CD14-positive monocyte (primary cell): ENCODE measurements around the gene TOGARAM2. TPM values are rescaled to one million over a fixed set of nuclear protein-coding genes. Genes with fewer than 3 reads are reported as not detected.
"Not testable (repeated sequence)": the region's sequence is repeated elsewhere in the genome, so short reads cannot be mapped to it uniquely, and the experiment has no call there.

ENCODE experiments used
- DNase-seq, 3 donors: peaks; one replicate each; pipeline ENCODE4 v3.0.0-alpha.2; 2011 to 2022
- H2AFZ ChIP-seq: 2 replicates; pipeline ENCODE4 v1.6.0; 2012; ENCODE audit warnings: mild to moderate bottlenecking, low read depth, low read length, inconsistent platforms; ENCODE audit not compliant: insufficient read depth, poor library complexity, severe bottlenecking
- H3K27ac ChIP-seq, 2 donors: 1 replicate in 1 of 2; 2 replicates in 1 of 2; pipeline ENCODE4 v1.5.1; 2012 to 2013; ENCODE audit warnings: low read length in 2 of 2, control low read depth in 1 of 2, inconsistent platforms in 1 of 2, low read depth in 1 of 2, mild to moderate bottlenecking in 1 of 2
- H3K27me3 ChIP-seq, 2 donors: one replicate each; pipeline versions ENCODE4 v1.6.0 to v1.6.1; 2011 to 2013; ENCODE audit warnings: low read length in 2 of 2; ENCODE audit not compliant: control insufficient read depth in 2 of 2, insufficient read depth in 2 of 2
- H3K36me3 ChIP-seq, 2 donors: replicated peaks in 1 of 2; 1 replicate in 1 of 2; 2 replicates in 1 of 2; pipeline versions ENCODE4 v1.5.1 to v1.6.1; 2012 to 2013; ENCODE audit warnings: low read length in 2 of 2, control low read depth in 1 of 2, inconsistent platforms in 1 of 2, mild to moderate bottlenecking in 1 of 2; ENCODE audit not compliant: insufficient read depth in 2 of 2, control insufficient read depth in 1 of 2
- H3K4me1 ChIP-seq, 2 donors: 1 replicate in 1 of 2; 2 replicates in 1 of 2; pipeline versions ENCODE4 v1.5.1 to v1.6.1; 2012 to 2013; ENCODE audit warnings: low read length in 2 of 2, control low read depth in 1 of 2, inconsistent platforms in 1 of 2, mild to moderate bottlenecking in 1 of 2, moderate library complexity in 1 of 2; ENCODE audit not compliant: insufficient read depth in 2 of 2, control insufficient read depth in 1 of 2
- H3K4me2 ChIP-seq: replicated peaks from 2 replicates; pipeline ENCODE3; 2012; ENCODE audit warnings: low read length, moderate library complexity, mild to moderate bottlenecking; ENCODE audit not compliant: poor library complexity, severe bottlenecking; ENCODE audit errors: extremely low read depth
- H3K4me3 ChIP-seq, 3 experiments: fragments of 200-600 bp in 1 of 3; sonication (generic) in 1 of 3; replicated peaks in 1 of 3; 1 replicate in 2 of 3; 2 replicates in 1 of 3; pipeline ENCODE4 v1.5.1; 2011 to 2013; ENCODE audit warnings: low read length in 3 of 3, mild to moderate bottlenecking in 3 of 3, control low read depth in 2 of 3, low read depth in 2 of 3, inconsistent platforms in 1 of 3, moderate library complexity in 1 of 3
- H3K79me2 ChIP-seq: 2 replicates; pipeline ENCODE4 v1.6.0; 2012; ENCODE audit warnings: mild to moderate bottlenecking, control low read depth, inconsistent platforms, low read length, moderate library complexity; ENCODE audit not compliant: insufficient read depth
- H3K9ac ChIP-seq: 2 replicates; pipeline ENCODE4 v1.6.0; 2017; ENCODE audit warnings: low read length, mild to moderate bottlenecking; ENCODE audit not compliant: insufficient read depth, poor library complexity, severe bottlenecking
- H3K9me3 ChIP-seq, 2 donors: replicated peaks in 1 of 2; 1 replicate in 1 of 2; 2 replicates in 1 of 2; pipeline versions ENCODE4 v1.5.1 to v1.6.1; 2012 to 2013; ENCODE audit warnings: low read length in 2 of 2, control low read depth in 1 of 2; ENCODE audit not compliant: control insufficient read depth in 1 of 2, insufficient read depth in 1 of 2
- H4K20me1 ChIP-seq: 2 replicates; pipeline ENCODE4 v1.6.0; 2012; ENCODE audit warnings: mild to moderate bottlenecking, low read length, control low read depth, moderate library complexity; ENCODE audit not compliant: insufficient read depth
- H3K27ac Mint-ChIP-seq, 7 donors: one replicate each; pipeline ENCODE4 v1.8.0; 2020; ENCODE audit warnings: mild to moderate bottlenecking in 7 of 7, mixed read lengths in 7 of 7, moderate library complexity in 6 of 7, inconsistent platforms in 2 of 7
- H3K27me3 Mint-ChIP-seq, 3 donors: one replicate each; pipeline ENCODE4 v1.8.0; 2021 to 2022; ENCODE audit warnings: low read depth in 3 of 3, mild to moderate bottlenecking in 3 of 3, mixed read lengths in 3 of 3, moderate library complexity in 3 of 3, inconsistent platforms in 1 of 3
- H3K36me3 Mint-ChIP-seq, 2 donors: one replicate each; pipeline ENCODE4 v1.8.0; 2020; ENCODE audit warnings: mixed read lengths in 2 of 2, inconsistent platforms in 1 of 2, mild to moderate bottlenecking in 1 of 2
- H3K4me1 Mint-ChIP-seq: one replicate; pipeline ENCODE4 v1.8.0; 2020; ENCODE audit warnings: mild to moderate bottlenecking, mixed read lengths
- H3K4me3 Mint-ChIP-seq, 2 donors: one replicate each; pipeline ENCODE4 v1.8.0; 2020; ENCODE audit warnings: mild to moderate bottlenecking in 2 of 2, mixed read lengths in 2 of 2, moderate library complexity in 1 of 2
- H3K9me3 Mint-ChIP-seq, 7 donors: one replicate each; pipeline ENCODE4 v1.8.0; 2020 to 2022; ENCODE audit warnings: mixed read lengths in 7 of 7, mild to moderate bottlenecking in 6 of 7, moderate library complexity in 6 of 7, inconsistent platforms in 2 of 7
- WGBS: methylation state at CpG from one replicate; pipeline ENCODE4 v1.1.5; 2013; ENCODE audit warnings: missing lambda C conversion rate; ENCODE audit not compliant: insufficient coverage; 5-methylcytosine and 5-hydroxymethylcytosine counted together
- intact Hi-C, 2 donors: fragments of 100-400 bp; cut with micrococcal nuclease; formaldehyde crosslinking; loops; one replicate each; pipeline versions ENCODE4 v1.15.0 to v1.15.1; 2023
- polyA plus RNA-seq, 3 donors: library from polyadenylated mRNA; depleted of rRNA in 1 of 3; unstranded in 2 of 3; stranded (reverse) in 1 of 3; fragments of 300-500 nt in 2 of 3; fragments of >200 nt in 1 of 3; fragmentation: Illumina TruSeq in 2 of 3; gene quantifications; 1 replicate in 2 of 3; 2 replicates in 1 of 3; pipeline ENCODE4 v1.2.3, GENCODE V29; 2012 to 2021
- TF ChIP-seq, protein P1 (sequence below): fragments of 200-600 bp; IDR thresholded peaks from one replicate; pipeline ENCODE4 v1.8.0; 2022; ENCODE audit warnings: antibody characterized with exemption, mild to moderate bottlenecking

The TOGARAM2 gene
- polyA plus RNA-seq, 3 donors: 0.23 to 5.5 TPM; not detected in 1

DNA sequence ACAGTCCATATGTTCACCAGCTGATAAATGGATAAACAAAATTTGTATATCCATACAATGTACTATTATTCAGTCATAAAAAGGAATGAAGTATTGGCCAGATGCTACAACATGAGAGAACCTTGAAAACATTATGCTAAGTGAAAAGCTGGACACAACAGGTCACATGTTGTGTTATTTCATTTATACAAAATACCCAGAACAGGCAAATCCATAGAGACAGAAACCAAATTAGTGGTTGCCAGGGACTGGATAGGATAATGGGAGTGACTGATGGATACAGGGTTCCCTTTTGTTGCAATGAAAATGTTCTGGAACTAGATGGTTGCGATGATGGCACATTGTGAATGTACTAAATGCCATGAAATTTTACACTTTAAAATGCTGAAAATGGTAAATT is 103.5 kb downstream of the TOGARAM2 start:
- WGBS: no CpG with 5 or more reads among the region's 1 CpG
- no peak for DNase-seq
- Histone ChIP-seq H3K79me2 (no peaks in the 10 kb centered on the region), H4K20me1 (no peaks in the 10 kb centered on the region), H2AFZ (no peak overlapping the region), H3K36me3 (no peaks in the 10 kb centered on the region), H3K4me2 (no peak overlapping the region), H3K4me1 (peaks cover 20 to 23% of the 10 kb centered on the region in 2 donors), H3K9ac (no peak overlapping the region), H3K27me3 (no peaks in the 10 kb centered on the region), H3K4me3 (no peak overlapping the region), H3K9me3 (peaks cover 8 to 12% of the 10 kb centered on the region in 2 donors), H3K27ac (no peak overlapping the region)
- TF ChIP-seq, protein P1, sequence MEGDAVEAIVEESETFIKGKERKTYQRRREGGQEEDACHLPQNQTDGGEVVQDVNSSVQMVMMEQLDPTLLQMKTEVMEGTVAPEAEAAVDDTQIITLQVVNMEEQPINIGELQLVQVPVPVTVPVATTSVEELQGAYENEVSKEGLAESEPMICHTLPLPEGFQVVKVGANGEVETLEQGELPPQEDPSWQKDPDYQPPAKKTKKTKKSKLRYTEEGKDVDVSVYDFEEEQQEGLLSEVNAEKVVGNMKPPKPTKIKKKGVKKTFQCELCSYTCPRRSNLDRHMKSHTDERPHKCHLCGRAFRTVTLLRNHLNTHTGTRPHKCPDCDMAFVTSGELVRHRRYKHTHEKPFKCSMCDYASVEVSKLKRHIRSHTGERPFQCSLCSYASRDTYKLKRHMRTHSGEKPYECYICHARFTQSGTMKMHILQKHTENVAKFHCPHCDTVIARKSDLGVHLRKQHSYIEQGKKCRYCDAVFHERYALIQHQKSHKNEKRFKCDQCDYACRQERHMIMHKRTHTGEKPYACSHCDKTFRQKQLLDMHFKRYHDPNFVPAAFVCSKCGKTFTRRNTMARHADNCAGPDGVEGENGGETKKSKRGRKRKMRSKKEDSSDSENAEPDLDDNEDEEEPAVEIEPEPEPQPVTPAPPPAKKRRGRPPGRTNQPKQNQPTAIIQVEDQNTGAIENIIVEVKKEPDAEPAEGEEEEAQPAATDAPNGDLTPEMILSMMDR: no peak
- Mint-ChIP-seq H3K36me3 (no peaks in the 10 kb centered on the region), H3K4me1 (peaks cover 17% of the 10 kb centered on the region), H3K27ac (no peak overlapping the region), H3K4me3 (no peak overlapping the region), H3K9me3 (peaks cover 3 to 12% (median 9%) of the 10 kb centered on the region in 7 donors), H3K27me3 (peaks cover under 1 to 7% (median 4%) of the 10 kb centered on the region in 3 donors)
- intact Hi-C loops: no loop called here

DNA sequence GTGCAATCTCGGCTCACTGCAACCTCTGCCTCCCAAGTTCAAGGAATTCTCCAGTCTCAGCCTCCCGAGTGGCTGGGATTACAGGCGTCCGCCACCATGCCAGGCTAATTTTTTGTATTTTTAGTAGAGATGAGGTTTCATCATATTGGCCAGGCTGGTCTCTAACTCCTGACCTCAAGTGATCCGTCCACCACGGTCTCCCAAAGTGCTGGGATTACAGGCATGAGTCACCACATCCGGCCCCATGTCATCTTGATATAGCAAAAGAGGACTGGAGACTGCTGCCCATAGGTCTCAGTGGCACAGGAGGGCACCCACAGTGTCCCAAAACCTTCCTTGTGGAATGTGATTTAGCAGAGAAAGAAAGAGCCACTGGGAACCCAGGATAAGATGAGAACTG is 109.2 kb downstream of the TOGARAM2 start:
- H3K4me3 ChIP-seq, H3K4me3 Mint-ChIP-seq, H3K9me3 Mint-ChIP-seq, H3K36me3 Mint-ChIP-seq, H3K4me2 ChIP-seq, H3K9ac ChIP-seq, H3K4me1 Mint-ChIP-seq, H3K79me2 ChIP-seq, DNase-seq, H3K27ac ChIP-seq, H2AFZ ChIP-seq, H3K9me3 ChIP-seq, intact Hi-C loops, H3K4me1 ChIP-seq, H3K27me3 ChIP-seq, H4K20me1 ChIP-seq, H3K36me3 ChIP-seq: not testable (repeated sequence)
- peaks cover 7 to 10% (median 10%) of the 10 kb centered on the region in 3 donors for H3K27me3 Mint-ChIP-seq
- 96% methylated on average over 5 of the region's 7 CpGs for WGBS
- H3K27ac Mint-ChIP-seq: peak overlapping the region in 1 of 7 donors; percentile 33
